ENCODE data around the gene CD72.
"Not testable (repeated sequence)": the region's sequence is repeated elsewhere in the genome, so short reads cannot be mapped to it uniquely, and the experiment has no call there.

Gene CD72

GRCh38 chr9:35650341-35651158 lies 32.3 kb upstream of the CD72 start, which contains the start of gene SIT1:
Gene SIT1 (minus strand): TSS chr9:35650931. CDS start chr9:35650853, 78 bp downstream.
- no peak for DNase-seq (ENCODE audit: low read depth)
- TF ChIP-seq CTCF (IDR thresholded peaks at IDR 0.05; ENCODE audit: low read length, missing control alignments), result no peak

GRCh38 chr9:35649431-35650340 lies 31.5 kb upstream of the CD72 start:
- no peak overlapping the region for H3K4me3 ChIP-seq (replicated peaks; ENCODE audit: low read depth, low read length)
- peak; percentile 36 for DNase-seq (ENCODE audit: low read depth)

More at GRCh38 chr9:35650341-35651158, 32.3 kb upstream of the CD72 start, which contains the start of gene SIT1:
- no peak within 1 kb of the TSS for H3K4me3 ChIP-seq (replicated peaks; ENCODE audit: low read depth, low read length)

GRCh38 chr9:35646533-35647265 lies 28.5 kb upstream of the CD72 start:
- DNase-seq (ENCODE audit: low read depth), result peak; percentile 90
- H3K4me3 ChIP-seq (replicated peaks; ENCODE audit: low read depth, low read length), result peak overlapping the region; percentile 57
- peak; percentile 71 for TF ChIP-seq CTCF (IDR thresholded peaks at IDR 0.05; ENCODE audit: low read length, missing control alignments)

More at GRCh38 chr9:35649431-35650340, 31.5 kb upstream of the CD72 start:
- TF ChIP-seq CTCF (IDR thresholded peaks at IDR 0.05; ENCODE audit: low read length, missing control alignments), result no peak

GRCh38 chr9:35646153-35646532 lies 27.9 kb upstream of the CD72 start:
- peak overlapping the region; percentile 57 for H3K4me3 ChIP-seq (replicated peaks; ENCODE audit: low read depth, low read length)
- TF ChIP-seq CTCF (IDR thresholded peaks at IDR 0.05; ENCODE audit: low read length, missing control alignments), result peak; percentile 12
- DNase-seq (ENCODE audit: low read depth), result no peak

GRCh38 chr9:35645736-35646135 lies 27.5 kb upstream of the CD72 start:
- not testable (repeated sequence) for DNase-seq (ENCODE audit: low read depth)
- peak overlapping the region; percentile 57 for H3K4me3 ChIP-seq (replicated peaks; ENCODE audit: low read depth, low read length)

- H3K4me3 ChIP-seq (replicated peaks; ENCODE audit: low read depth, low read length), result no peak overlapping the region
- DNase-seq (ENCODE audit: low read depth), result no peak
- no peak for TF ChIP-seq CTCF (IDR thresholded peaks at IDR 0.05; ENCODE audit: low read length, missing control alignments)
These were observed 24.8 kb upstream of the CD72 start for GRCh38 chr9:35643046-35643445.

GRCh38 chr9:35641478-35641877 lies 23.3 kb upstream of the CD72 start:
- not testable (repeated sequence) for DNase-seq (ENCODE audit: low read depth); H3K4me3 ChIP-seq (replicated peaks; ENCODE audit: low read depth, low read length)

DNA sequence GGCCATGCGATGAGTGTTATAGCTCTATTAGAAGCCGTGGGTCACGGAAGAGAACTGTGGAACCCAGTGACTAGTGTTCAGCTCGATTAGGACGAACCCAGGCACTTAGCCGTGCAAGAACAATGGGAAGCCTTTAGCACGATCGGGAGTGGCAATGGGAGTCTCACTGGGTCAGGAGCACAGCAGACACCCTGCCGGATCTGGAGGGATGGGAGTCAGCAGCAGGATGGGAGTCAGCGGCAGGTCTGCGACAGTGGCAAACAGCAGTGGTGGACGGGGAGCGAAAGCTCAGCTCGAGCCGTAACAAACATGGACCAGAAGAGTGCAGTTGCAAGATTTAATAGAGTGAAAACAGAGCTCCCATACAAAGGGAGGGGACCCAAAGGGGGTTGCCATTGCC lies 22.2 kb upstream of the CD72 start:
- not testable (repeated sequence) for DNase-seq (ENCODE audit: low read depth); H3K4me3 ChIP-seq (replicated peaks; ENCODE audit: low read depth, low read length)
